Ammon's horn (tissue), 1 donor: ENCODE measurements around the gene LIN7B.

Experiments used
- DNase-seq: peaks from one replicate; pipeline ENCODE4 v3.0.0-alpha.2; 2016; ENCODE audit warnings: low spot score

The LIN7B gene

DNA sequence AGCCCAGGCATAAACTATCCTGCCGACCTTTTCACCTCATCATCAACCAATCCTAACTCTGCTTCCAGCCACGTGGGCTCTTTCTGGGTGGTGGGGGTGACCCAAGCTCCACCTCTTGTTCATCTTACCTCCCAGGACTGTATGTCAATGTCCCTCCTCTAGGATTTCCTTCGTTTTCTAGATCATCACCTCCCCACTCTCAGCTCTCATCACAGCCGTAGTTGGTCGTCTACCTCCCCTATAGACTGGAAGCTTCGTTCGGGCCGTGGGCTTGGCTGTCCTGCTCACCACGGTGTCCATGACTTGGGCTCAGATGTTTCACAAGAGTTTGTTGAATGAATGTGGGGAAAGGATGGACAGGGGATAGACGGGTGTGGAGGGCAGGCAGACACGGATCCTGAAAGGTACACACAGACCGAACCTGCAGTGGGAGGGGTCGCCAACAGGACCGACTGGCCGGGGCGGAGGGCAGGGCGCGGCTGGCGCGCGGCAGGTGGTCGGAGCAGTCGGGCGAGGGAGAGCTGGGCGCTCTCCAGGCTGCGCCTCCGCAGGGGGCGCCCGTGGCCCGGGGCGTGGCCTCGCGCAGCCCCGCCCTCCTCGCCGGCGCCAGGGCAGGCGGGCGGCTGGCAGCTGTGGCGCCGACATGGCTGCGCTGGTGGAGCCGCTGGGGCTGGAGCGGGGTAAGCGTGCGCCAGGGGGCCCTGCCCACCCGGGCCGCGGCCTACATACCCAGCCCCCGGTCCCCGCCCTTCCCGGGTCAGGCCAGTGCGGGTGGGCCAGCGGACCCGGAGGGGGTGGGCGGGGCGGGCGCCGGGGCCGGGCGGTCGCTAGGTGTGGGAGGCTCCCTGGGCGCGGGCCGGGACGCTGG is at the start of gene LIN7B:
LIN7B (plus strand) TSS at position 609 of the 868 bp plus-strand sequence; CDS start at position 644, 35 bp downstream.
- DNase-seq = peak; percentile 79

GRCh38 chr19:49064768-49065611 is 49.2 kb upstream of the LIN7B start, which contains the start of gene NTF4:
Gene NTF4 (minus strand): TSS chr19:49064818. CDS start chr19:49061997, 2,821 bp downstream.
- no peak for DNase-seq

DNA sequence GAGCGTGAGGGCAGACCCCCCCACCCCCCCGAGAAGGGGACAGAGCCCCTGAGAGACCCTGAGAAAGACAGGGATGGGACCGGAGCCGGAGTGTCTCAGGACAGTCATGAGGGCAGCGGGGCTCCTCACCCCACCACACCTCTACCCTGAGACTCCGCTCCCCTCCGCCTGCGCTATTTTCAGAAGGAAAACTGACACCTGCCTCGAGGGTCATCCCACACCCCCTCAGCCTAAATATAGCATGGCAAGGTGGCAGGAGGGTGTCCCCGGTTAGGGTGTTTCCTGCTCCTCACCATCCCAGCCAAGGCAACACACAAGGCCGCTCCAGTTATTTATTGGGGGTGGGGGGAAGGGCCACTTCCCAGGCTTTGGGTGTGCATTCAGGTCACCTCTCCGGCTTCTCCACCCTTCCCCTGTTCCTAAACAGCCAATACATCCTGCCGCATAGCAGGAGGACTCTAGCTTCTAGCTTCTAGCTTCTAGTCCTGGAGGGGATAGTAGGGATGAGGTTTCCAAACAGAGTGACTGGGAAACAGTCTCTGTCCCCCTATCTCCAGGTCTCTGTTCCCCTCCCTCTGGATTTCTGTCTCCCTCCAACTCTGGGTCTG is 48.2 kb upstream of the LIN7B start:
- DNase-seq = no peak

GRCh38 chr19:49067554-49067953 is 46.6 kb upstream of the LIN7B start:
- DNase-seq = no peak

- no peak for DNase-seq
Measured at GRCh38 chr19:49069026-49069425, 45.1 kb upstream of the LIN7B start.

DNA sequence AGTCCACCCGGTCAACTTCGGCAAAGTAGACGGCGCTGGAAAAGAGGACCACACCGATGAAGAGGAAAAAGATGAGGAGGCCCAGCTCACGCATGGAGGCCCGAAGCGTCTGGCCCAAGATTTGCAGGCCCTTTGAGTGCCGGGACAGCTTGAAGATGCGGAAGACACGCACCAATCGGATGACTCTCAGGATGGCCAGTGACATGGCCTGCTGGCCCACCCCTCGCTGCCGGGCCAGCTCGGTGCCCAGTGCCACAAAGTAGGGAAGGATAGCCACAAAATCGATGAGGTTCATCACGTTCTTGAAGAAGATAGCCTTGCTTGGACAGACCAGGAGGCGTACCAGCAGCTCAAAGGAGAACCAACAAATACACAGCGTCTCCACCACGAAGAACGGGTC is 43.8 kb upstream of the LIN7B start:
- no peak for DNase-seq

GRCh38 chr19:49071860-49072547 is 42.2 kb upstream of the LIN7B start:
- no peak for DNase-seq

GRCh38 chr19:49073514-49074378 is 40.4 kb upstream of the LIN7B start:
- DNase-seq = no peak

GRCh38 chr19:49074869-49075268 is 39.3 kb upstream of the LIN7B start:
- DNase-seq = peak; percentile 72

- no peak for DNase-seq
Measured at GRCh38 chr19:49080392-49080791, 33.8 kb upstream of the LIN7B start.

GRCh38 chr19:49081273-49081672 is 32.9 kb upstream of the LIN7B start:
- no peak for DNase-seq

GRCh38 chr19:49084206-49085019 is 29.8 kb upstream of the LIN7B start:
- DNase-seq = no peak

- peak; percentile 98 for DNase-seq
Measured at GRCh38 chr19:49085020-49085867, 28.9 kb upstream of the LIN7B start, which contains the start of gene SNRNP70. Gene SNRNP70 (plus strand): TSS chr19:49085451. CDS start chr19:49086415, 964 bp downstream.

DNA sequence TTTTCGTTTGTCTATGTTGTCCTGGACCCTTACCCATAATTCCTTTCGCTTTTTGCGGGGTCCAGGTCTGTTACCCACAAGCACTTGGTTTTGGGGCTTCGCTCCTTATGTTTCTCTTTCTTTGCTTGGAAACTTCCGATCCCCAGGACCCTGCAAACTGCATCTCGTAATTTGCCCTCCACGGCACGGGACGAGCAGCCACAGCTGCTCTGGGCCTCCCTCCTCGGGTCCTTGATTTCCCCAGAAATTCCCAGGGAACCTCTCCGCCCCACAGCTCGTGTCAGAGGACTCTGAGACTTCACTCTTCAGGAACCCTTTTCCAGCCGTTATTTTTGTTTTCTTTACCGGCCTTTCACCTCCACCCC is 28.3 kb upstream of the LIN7B start:
- no peak for DNase-seq

- DNase-seq = no peak
Measured at GRCh38 chr19:49086296-49086695, 27.9 kb upstream of the LIN7B start.

DNA sequence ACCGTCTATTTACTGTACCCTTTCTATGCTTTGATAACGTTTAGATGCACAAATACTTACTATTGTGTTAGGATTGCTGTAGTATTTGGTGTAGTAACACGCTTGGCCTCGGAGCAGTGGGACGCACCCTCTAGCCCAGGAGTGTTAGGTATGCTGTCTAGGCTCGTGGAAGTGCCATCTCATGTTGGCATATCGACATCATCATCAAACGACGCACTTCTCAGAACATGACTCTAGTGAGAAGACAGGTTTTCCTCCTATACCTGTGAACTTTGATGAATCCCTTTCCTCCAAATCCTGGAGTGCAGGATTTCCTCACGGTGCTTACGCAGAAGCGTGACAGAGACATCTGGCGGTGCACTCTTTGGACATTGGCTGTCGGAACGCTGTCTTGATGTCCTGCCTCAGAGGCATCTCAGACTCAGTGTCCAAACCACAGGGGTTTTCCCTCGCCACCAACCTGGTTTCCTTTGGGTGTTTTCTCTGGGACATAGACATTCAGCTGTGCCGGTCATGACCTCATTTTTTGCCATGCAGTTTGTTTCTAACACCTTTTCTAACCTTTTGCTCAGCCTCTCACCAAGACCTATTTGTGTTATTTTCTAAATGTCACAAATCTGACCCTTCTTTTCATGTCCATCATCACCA is 22.7 kb upstream of the LIN7B start:
- DNase-seq = no peak

DNA sequence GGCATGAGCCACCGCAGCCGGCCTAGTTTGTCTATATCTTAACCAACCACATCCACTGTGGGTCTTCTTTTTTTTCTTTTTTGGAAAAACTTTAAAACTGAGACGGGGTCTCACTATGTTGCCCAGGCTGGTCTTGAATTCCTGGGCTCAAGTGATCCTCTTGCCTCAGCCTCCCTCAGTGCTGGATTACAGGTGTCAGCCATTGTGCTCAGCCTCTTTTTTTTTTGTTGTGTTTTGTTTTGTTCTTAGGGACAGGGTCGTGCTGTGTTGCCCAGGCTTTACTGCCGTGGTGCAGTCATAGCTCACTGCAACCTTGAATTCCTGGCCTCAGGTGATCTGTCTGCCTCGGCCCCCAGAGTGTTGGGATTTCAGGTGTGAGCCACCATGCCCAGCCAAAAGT is 21.5 kb upstream of the LIN7B start:
- no peak for DNase-seq
